HG02798 (cell line): ENCODE measurements around the gene MYH14.
"Not testable (repeated sequence)": the region's sequence is repeated elsewhere in the genome, so short reads cannot be mapped to it uniquely, and the experiment has no call there.

ENCODE experiments used
- ATAC-seq: cut with Tn5 transposase; IDR thresholded peaks from one replicate; pipeline ENCODE4 v1.9.1; 2021; ENCODE audit warnings: mild to moderate bottlenecking; ENCODE audit not compliant: unreplicated experiment, poor library complexity

Gene MYH14

GRCh38 chr19:50353487-50353880 is 150.1 kb downstream of the MYH14 start:
- ATAC-seq = not testable (repeated sequence)

GRCh38 chr19:50356691-50357177 is 153.3 kb downstream of the MYH14 start:
- no peak for ATAC-seq

- peak; percentile 63 for ATAC-seq
Measured at GRCh38 chr19:50357178-50358100, 154.0 kb downstream of the MYH14 start.

- peak; percentile 56 for ATAC-seq
Measured at GRCh38 chr19:50358483-50359327, 155.3 kb downstream of the MYH14 start.

GRCh38 chr19:50359328-50359818 is 156.0 kb downstream of the MYH14 start:
- no peak for ATAC-seq
